ENCODE results near the gene SLFN11. TPM values are rescaled to one million over a fixed set of nuclear protein-coding genes. Genes with fewer than 3 reads are reported as not detected.

SLFN11 gene
- total RNA-seq, 1 experiment from 2014 or later, result 0.90 TPM

DNA sequence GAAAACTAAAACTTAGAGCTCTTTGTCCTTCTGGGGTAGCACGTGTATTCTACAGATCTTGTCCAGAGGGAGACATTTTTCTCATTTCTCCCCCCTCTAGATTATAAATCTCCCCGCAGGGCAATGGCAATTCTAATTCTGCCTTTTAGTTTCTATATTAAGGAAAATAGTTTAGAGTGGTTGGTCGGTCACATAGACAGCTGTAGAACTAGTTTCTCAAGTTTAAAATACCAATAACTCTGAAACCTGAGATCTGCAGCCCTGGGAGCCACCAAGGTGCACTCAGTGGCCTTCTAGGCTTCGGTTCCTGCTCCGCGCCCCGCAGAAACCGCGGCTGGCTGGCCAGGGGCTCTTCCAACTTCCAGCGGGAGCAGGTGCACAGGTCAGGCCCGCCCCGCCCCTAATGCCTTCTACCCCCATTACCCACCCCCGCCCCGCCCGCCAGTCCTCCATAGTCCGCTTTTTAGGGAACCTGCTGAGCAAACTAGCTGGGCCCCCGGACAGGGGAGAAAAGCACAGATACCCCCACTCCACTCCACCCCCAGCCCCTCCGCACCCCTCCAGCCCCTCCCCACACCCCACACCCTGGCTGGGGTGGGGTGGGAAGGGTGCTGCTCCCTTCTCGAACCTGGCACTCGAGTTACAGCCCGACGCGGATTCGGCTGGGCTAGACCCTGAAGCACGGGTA lies 431 bp downstream of the SLFN11 start:
- no peak overlapping the region for H2AK5ac ChIP-seq (ENCODE audit: insufficient read length, low read length)
- no peak overlapping the region for H3K9ac ChIP-seq (ENCODE audit: extremely low read depth, insufficient read length, low read length)
- no peaks in the 10 kb centered on the region for H3K79me2 ChIP-seq (ENCODE audit: insufficient read depth, low read length)
- H2BK12ac ChIP-seq (ENCODE audit: insufficient read length, low read depth, low read length), result no peak overlapping the region
- H4K8ac ChIP-seq (replicated peaks; ENCODE audit: insufficient read length, low read depth, low read length), result no peak overlapping the region
- H2BK15ac ChIP-seq (ENCODE audit: low read depth, low read length), result no peak overlapping the region
- no peak overlapping the region for H3K18ac ChIP-seq (ENCODE audit: insufficient read length, low read depth, low read length)
- Mint-ChIP-seq H3K4me1 (peaks cover 12 to 18% of the 10 kb centered on the region in 2 experiments), H3K27me3 (ENCODE audit: low read depth) (peaks cover 88% of the 10 kb centered on the region), H3K4me3 (peak overlapping the region; percentile 64 to 86), H3K9me3 (peaks cover 6 to 9% of the 10 kb centered on the region in 2 experiments; a peak in 4 of 5 replicates), H3K36me3 (ENCODE audit: insufficient read depth in 1 of 3, low read depth in 3 of 3) (no peaks in the 10 kb centered on the region; a peak in 1 of 7 replicates), H3K27ac (no peak overlapping the region)
- H3K23me2 ChIP-seq (ENCODE audit: insufficient read length, low read depth, low read length, poor library complexity, severe bottlenecking), result peaks cover 11% of the 10 kb centered on the region
- H3K27ac ChIP-seq (ENCODE audit: insufficient read length, low read depth, low read length), result no peak overlapping the region
- H3K56ac ChIP-seq (ENCODE audit: insufficient read length, low read depth, low read length), result no peak overlapping the region
- no peak overlapping the region for H2BK120ac ChIP-seq (ENCODE audit: low read depth, low read length, poor library complexity, severe bottlenecking)
- no peak for TF ChIP-seq CTCF (conservative IDR thresholded peaks at IDR 0.05)
- no peaks in the 10 kb centered on the region for H4K20me1 ChIP-seq (ENCODE audit: control insufficient read depth, insufficient read depth, insufficient read length)
- no CpG with 5 or more reads among the region's 25 CpGs for WGBS (ENCODE audit: extremely low coverage, insufficient read length, low lambda C conversion rate)
- H3K4me2 ChIP-seq (ENCODE audit: insufficient read depth, insufficient read length, low read length), result peak overlapping the region; percentile 79
- no peak overlapping the region for H3K4ac ChIP-seq (ENCODE audit: low read depth, low read length)
- H3K23ac ChIP-seq (ENCODE audit: insufficient read length, low read depth, low read length), result no peak overlapping the region
- H3K79me1 ChIP-seq (ENCODE audit: insufficient read depth, low read depth, low read length, poor library complexity, severe bottlenecking), result no peaks in the 10 kb centered on the region
- H3K14ac ChIP-seq (ENCODE audit: insufficient read depth, low read length), result no peak overlapping the region; the same call in 1 of the 2 replicates
- no peak overlapping the region for H4K91ac ChIP-seq (ENCODE audit: insufficient read length, low read depth, low read length)
- peaks cover 37% of the 10 kb centered on the region for H3K27me3 ChIP-seq (ENCODE audit: insufficient read depth, low read length)
- peaks cover 7% of the 10 kb centered on the region; the same call in 1 of the 2 replicates for H3K4me1 ChIP-seq (ENCODE audit: insufficient read depth, low read length)
- no peaks in the 10 kb centered on the region for H3K9me3 ChIP-seq (ENCODE audit: control insufficient read depth, low read depth, low read length)
- no peak overlapping the region for H3T11ph ChIP-seq (ENCODE audit: low read length)
- no peak overlapping the region for H4K5ac ChIP-seq (ENCODE audit: insufficient read length, low read depth, low read length)
- no peak overlapping the region for H2BK5ac ChIP-seq (ENCODE audit: insufficient read length, low read length)
- H2BK20ac ChIP-seq (ENCODE audit: low read depth, low read length, poor library complexity, severe bottlenecking), result no peak overlapping the region
- DNase-seq, result peak; percentile 41
- H2AFZ ChIP-seq (ENCODE audit: low read length), result no peak overlapping the region

All from H9 (cell line).